Activated CD4-positive, alpha-beta T cell treated with anti-CD3 and anti-CD28 coated beads, Interleukin-2, Interleukin-4, amounts not matched to agents 100 ng/mL and 50 ng/mL, durations not matched to agents 16 hours and 8 hours (primary cell): Measurements from ENCODE around the gene PHC3.

Experiments used
- DNase-seq: peaks from one replicate; pipeline ENCODE4 v3.0.0-alpha.2; 2020; ENCODE audit warnings: low spot score

Gene PHC3

DNA sequence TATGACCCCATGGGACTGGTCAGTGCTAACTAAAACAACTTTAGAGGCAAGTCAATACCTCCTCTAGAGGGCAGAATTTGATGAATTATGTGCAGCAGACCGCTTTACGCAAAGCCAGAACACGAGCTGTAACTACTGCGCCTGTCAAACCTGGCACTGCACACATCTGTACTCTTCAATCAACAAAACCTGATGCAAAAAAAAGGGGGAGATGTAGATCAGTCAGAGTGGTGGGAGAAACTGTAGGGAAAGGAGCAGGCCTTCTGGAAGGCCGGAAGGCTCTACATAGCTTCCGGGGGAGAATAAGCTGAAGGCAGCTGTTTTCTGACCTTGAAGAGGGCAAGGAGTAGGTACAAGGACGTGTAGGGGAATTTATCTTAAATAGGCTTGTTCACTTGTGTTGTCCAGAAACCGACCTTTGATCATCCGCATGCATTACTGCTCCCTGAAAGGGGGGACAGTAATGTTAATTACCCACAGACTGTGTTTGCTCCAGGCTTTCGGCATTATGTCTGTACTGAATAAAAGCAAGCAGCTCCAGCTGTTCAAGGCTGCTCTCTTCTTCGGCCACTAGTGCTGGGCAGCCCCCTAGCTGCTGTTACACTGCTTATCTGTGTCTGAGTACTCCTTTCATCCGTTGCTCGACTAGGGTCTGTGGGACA is 102.8 kb downstream of the PHC3 start:
- DNase-seq = no peak

GRCh38 chr3:170077361-170077760 is 104.2 kb downstream of the PHC3 start:
- no peak for DNase-seq

DNA sequence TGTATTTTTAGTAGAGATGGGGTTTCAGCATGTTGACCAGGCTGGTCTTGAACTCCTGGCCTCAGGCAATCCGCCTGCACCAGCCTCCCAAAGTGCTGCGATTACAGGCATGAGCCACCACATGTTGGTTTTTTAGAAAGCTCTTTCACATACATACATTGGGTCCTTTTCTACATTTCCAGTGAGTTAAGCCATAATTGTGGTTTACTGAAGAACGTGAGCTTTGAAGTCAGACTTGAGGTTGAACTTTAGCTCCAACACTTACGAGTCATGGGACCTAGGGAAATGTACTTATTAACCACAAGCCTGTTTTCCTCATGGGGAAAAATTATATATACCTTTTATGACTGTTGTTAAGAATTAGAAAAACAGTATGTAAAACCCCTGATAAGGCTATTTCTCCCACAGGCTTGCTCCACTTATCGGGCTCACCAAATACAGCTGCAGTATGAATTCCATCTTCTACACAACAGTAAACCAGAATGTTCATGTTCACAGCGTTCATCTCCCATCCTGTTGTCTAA is 104.8 kb downstream of the PHC3 start:
- DNase-seq = no peak

DNA sequence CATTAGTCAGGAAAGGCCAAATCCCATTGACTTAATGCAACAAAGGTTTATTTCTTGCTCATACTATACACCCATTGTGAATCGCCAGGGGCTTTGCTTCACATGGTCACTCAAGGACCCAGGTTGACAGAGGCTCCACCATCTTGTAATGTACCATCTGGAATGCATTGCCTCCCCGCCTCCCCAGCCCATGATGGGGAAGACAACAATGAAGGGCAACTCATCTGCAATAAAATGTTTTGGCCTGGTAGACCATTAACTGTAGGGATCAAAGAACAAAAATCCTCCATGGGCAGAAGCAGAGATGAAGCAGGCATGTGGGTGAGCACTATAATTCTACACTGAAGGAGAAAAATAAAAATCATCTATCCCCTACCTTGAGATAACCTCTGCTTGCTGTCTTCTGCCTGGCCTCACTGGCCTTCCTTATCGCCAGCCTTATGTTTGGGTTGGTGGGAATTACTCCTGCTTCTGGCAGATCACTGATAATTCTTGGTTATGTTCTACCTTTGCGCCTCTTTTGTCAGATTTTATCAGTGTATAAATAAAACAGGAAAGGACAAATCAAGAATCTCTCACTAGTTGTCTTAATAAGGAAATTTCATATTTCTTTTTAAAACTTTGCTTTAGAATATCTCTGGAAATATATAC is 106.0 kb downstream of the PHC3 start:
- no peak for DNase-seq

DNA sequence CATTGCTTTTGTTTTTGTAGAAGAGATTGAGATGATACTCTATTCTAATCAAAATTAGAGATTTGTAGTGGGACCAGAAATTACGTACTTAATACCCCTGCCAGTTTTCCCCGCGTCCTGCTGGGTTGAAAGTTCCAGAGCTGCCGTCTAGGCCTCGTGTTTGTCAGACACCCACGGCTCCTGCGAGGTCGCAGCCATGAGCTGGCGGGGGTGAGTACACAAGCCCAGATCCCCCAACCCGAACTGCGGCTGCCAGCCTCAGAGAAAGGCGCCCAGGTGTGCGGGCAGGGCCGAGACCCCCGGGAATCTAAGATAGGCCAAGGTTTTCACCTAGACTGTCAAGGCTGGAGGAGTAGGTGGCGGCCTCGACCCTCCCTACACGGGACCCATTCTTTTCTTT is 117.4 kb downstream of the PHC3 start:
- DNase-seq = no peak

DNA sequence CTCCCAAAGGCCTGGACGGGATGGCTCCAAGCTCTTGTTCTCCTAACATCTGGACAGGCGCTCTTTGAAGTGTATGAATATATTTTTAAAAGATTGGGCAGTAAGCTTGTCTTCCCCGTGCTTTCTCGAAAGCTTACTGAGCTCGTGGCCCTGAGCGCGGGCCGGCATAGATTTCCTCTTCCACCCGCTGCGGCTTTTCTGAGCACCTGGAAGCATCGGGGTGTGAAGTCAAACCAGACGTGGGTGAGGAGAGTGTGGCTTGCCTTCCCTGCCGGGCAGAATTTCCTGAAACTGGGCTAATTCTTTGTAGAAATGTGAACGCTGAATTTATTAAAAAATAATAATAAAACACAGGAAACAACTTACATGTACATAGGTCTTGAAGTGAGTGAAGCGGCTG is 117.8 kb downstream of the PHC3 start:
- DNase-seq = no peak

GRCh38 chr3:170062769-170063168 is 118.8 kb downstream of the PHC3 start:
- no peak for DNase-seq

DNA sequence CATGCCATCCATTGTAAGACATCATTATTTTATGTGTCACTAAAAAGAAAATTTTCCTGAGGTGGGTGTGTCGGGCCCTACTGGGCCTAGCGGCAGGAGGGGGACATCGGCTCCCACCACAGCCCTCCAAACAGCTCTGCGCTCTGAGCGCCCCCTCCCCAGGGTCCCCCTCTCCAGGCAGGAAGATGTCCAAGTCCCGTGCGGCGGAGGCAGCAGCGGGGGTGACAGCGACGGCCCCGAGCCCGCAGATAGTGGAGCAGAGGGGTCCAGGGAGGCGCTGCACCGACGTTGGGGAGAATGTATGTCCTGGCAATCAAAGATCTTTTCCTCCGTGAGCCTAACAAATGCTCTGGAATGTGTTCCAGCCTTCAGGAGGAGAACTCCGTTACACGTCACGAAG is 119.5 kb downstream of the PHC3 start:
- no peak for DNase-seq

GRCh38 chr3:170059447-170059846 is 122.1 kb downstream of the PHC3 start:
- DNase-seq = no peak

GRCh38 chr3:170058127-170058526 is 123.4 kb downstream of the PHC3 start:
- DNase-seq = peak; percentile 54

GRCh38 chr3:170057550-170057949 is 124.0 kb downstream of the PHC3 start:
- no peak for DNase-seq

DNA sequence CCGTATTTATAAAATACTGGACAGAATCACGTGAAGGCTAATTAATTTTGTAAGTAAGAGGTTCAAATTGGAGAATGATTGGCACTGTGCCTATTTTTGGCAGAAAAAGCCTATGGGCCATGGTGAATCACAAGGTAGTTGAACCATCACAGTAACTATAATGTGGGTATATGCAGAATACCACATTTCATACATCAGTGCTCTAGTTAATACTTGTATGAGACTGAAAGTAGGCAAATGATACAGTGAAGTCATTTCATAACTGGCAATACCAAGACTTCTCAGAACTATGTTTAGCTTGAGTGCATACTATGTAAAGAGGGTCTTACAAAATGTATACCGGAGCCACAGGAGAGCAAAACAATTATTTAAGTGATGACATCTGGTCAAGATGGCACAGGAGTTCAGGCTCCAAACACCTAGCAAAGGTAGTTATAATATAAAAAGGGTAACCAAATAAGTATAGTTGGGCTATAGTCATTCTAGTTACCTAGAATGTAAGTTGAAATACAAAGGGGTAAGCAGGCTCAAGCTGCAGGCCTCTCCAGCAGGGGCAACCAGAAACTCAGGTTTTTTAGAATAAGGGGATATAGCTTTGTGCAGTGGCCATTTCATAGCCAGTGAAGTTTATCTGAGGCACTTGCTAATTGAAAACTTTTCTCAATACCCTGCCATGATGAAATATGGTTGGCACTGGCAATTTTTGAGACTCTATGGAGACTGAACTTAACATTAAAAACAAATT is 124.7 kb downstream of the PHC3 start:
- DNase-seq = peak; percentile 79

DNA sequence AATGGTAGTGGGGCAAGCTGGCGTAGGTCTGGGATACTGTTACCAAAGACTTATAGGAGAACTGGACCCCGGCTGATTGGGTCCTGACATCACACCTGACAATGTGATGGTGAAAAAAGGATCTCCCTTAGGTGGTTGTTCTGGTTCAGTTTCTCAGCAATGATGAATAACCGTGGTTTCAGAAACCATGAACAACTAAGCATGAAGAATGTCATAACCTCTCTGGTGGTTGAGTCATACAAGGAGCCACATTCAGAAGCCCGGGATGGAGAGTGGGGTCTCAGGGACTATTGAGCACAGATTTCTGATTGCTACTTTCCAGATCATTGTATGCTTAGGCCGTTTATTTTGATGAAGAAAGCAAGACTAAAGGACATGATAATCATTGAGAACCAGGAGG is 126.3 kb downstream of the PHC3 start:
- DNase-seq = peak; percentile 83

GRCh38 chr3:170054204-170054603 is 127.3 kb downstream of the PHC3 start:
- peak; percentile 28 for DNase-seq

DNA sequence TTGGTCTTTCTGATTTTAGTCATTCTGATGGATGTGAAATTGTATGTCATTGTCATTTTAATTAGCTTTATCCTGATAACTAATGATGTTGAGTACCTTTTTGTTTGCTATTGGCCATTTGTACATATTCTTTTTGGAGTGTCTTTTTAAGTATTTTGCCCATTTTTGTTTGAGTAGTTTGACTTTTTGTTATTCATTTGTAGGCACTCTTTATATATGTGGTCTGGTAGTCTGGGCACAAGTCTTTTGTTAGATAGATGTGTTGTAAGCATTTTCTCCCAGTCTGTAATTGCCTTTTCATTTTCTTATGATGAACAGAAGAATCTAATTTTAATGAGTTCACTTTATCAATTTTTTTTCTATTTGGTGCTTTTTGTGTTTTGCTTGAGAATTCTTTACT is 129.1 kb downstream of the PHC3 start:
- no peak for DNase-seq

- no peak for DNase-seq
These were observed 130.8 kb downstream of the PHC3 start for GRCh38 chr3:170050753-170051152.

DNA sequence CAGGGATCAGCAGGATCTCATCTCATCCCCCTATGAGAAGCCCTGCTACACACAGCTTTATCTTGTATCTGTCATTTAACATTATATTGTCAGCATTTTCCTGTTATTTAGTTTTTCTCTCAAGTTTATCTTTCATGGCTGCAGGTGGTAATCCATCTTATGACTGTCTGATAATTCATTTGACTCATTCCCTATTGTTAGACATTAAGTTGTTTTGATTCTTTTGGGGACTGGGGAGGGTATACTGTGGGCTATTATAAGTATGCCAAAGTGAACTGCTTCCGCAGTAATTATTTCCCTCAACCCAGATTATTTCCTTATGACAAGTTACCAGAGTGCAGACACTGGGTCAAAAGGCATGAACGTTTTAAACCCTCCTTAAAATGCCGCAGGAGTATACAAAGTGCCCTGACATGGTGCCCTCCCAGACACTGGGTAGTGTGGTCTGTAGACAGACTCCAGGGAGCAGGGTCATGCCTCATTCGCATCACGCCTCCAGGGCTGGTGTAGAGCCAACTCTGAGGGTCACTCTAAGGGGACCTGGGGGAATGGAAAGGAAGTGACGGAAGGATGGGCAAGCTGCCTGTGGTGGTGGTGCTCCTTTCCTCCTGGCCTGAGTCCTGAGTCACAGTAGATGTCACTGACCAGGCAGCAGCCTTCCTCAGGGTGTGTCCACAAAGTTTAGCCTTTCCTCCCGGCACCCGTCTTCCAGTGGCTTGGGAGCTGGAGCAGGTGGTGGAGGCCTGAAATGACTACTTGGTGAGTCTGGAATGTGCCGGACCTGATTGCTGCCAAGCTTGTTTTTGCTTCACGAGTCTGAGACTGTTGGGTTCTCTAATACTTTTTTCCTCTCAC is 132.2 kb downstream of the PHC3 start:
- DNase-seq = no peak

GRCh38 chr3:170047133-170047404 is 134.5 kb downstream of the PHC3 start:
- no peak for DNase-seq

DNA sequence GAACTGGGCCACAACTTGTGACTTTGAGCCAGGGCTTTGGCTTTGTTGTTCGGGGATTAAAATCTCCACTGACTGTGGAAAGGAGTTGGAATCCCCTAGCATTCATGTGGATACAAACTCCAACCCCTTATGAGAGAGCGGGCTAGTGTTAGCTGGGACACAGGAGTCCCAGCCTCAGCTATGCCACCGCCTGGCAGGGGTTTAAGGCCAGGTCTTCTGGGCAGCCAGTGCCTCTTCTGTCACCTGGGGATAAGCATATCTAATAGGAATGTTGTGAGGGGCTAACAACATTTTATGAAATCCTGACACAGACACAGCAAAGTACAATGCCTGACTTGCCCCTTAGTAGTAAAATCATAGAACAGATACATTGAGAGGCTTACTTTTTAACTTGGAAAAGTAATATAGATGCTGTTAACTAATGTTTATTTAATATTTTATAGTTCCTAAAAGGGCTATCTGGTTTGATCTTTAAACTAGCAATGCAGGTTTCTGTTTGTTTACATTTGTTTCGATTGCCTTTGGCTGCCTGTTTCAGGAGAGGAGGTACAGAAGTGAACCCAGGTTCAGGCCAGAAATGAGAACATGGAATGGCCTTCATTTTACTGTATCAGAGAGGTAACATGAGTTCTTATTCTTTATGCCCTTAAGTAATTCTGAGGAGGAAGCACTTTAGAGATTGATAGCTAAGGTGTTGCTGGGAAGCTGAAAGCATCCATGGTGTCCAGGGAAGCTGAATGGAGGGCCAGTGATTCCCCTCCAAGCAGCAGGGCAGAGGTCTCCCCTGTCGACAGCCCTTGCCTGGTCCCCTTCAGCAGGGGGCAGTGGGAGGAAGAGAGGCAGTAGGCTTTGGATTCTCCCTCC is 135.0 kb downstream of the PHC3 start:
- no peak for DNase-seq

DNA sequence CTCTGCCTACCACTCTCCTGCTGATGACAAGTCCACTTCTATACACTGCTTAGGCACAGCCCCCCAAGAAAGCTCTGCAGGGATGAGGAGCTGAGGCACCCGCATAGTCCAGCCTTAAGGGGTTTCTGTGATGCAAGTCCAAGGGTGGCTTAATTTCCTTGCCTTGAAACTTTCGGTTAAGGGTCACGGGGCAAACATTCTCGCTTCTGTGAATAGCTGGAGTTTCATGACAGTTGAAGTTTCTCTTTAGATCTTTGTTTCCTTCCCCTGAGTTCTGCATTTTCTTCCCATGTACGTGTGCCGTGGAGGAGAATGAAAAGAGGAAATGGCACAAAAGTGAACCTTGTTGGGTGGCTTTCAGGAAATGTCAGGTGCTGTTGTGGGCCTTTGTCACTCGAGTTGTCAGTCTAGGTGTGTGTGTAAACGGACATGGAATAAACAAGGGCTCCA is 136.7 kb downstream of the PHC3 start:
- no peak for DNase-seq

DNA sequence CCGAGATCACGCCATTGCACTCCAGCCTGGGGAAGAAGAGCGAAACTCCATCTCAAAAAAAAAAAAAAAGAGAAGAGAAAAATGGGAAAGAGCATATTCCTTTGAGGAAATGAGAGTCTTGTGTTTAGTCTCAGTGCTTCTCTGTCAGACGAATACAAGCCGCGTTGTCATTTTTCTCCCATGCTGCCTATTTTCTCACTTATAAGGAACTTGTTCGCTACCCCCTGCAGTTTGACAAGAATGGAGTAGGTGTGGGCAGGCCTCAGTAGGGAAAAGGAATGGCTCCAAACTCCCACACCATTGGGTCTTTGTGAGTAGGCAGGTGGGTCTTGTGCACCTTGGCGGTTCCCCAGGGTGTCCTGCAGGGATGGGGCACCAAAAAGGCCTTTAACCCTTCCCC is 137.3 kb downstream of the PHC3 start:
- no peak for DNase-seq
